H9 (cell line): ENCODE measurements around the gene PDCD11. TPM values are rescaled to one million over a fixed set of nuclear protein-coding genes. Genes with fewer than 3 reads are reported as not detected.
A peak's percentile ranks its signal among the peaks of the same experiment; 100 is the strongest.

Source experiments
- DNase-seq: peaks from one replicate; pipeline ENCODE4 v3.0.0-alpha.2; 2017
- H2AFZ ChIP-seq: one replicate; pipeline ENCODE4 v1.6.1; 2013; ENCODE audit warnings: mild to moderate bottlenecking, low read length, control low read depth, moderate library complexity
- H2AK5ac ChIP-seq: 2 replicates; pipeline ENCODE4 v1.6.1; 2013; ENCODE audit warnings: low read length, control low read depth, mixed read lengths; ENCODE audit not compliant: insufficient read length
- H2BK120ac ChIP-seq: one replicate; pipeline ENCODE4 v1.6.1; 2013; ENCODE audit warnings: low read depth, mild to moderate bottlenecking, low read length, control low read depth, inconsistent platforms; ENCODE audit not compliant: poor library complexity, severe bottlenecking
- H2BK12ac ChIP-seq: 2 replicates; pipeline ENCODE4 v1.6.1; 2013; ENCODE audit warnings: low read length, control low read depth, mixed read lengths, low read depth; ENCODE audit not compliant: insufficient read length
- H2BK15ac ChIP-seq: 2 replicates; pipeline ENCODE4 v1.6.1; 2013; ENCODE audit warnings: low read depth, low read length, control low read depth
- H2BK20ac ChIP-seq: one replicate; pipeline ENCODE4 v1.6.1; 2013; ENCODE audit warnings: low read depth, mild to moderate bottlenecking, low read length, control low read depth, inconsistent platforms; ENCODE audit not compliant: poor library complexity, severe bottlenecking
- H2BK5ac ChIP-seq: 2 replicates; pipeline ENCODE4 v1.6.1; 2013; ENCODE audit warnings: low read length, control low read depth, mixed read lengths; ENCODE audit not compliant: insufficient read length
- H3K14ac ChIP-seq: 2 replicates; pipeline ENCODE4 v1.6.1; 2013; ENCODE audit warnings: low read length, control low read depth; ENCODE audit not compliant: insufficient read depth
- H3K18ac ChIP-seq: 2 replicates; pipeline ENCODE4 v1.6.1; 2013; ENCODE audit warnings: low read depth, mild to moderate bottlenecking, mixed read lengths, low read length, control low read depth; ENCODE audit not compliant: insufficient read length
- H3K23ac ChIP-seq: 2 replicates; pipeline ENCODE4 v1.6.1; 2013; ENCODE audit warnings: low read length, control low read depth, mixed read lengths, low read depth; ENCODE audit not compliant: insufficient read length
- H3K23me2 ChIP-seq: 2 replicates; pipeline ENCODE4 v1.6.1; 2013; ENCODE audit warnings: low read depth, mild to moderate bottlenecking, mixed read lengths, low read length, control low read depth; ENCODE audit not compliant: insufficient read length, poor library complexity, severe bottlenecking
- H3K27ac ChIP-seq: 2 replicates; pipeline ENCODE4 v1.5.1; 2013; ENCODE audit warnings: low read length, control low read depth, mixed read lengths, low read depth; ENCODE audit not compliant: insufficient read length
- H3K27me3 ChIP-seq: 2 replicates; pipeline ENCODE4 v1.6.1; 2013; ENCODE audit warnings: low read length, control low read depth, inconsistent platforms; ENCODE audit not compliant: insufficient read depth
- H3K4ac ChIP-seq: 2 replicates; pipeline ENCODE4 v1.6.1; 2013; ENCODE audit warnings: low read depth, mild to moderate bottlenecking, control low read depth, inconsistent platforms, low read length, moderate library complexity
- H3K4me1 ChIP-seq: 2 replicates; pipeline ENCODE4 v1.6.1; 2013; ENCODE audit warnings: low read length, control low read depth, inconsistent platforms; ENCODE audit not compliant: insufficient read depth
- H3K4me2 ChIP-seq: 2 replicates; pipeline ENCODE4 v1.6.1; 2013; ENCODE audit warnings: low read length, control low read depth, mixed read lengths; ENCODE audit not compliant: insufficient read length, insufficient read depth
- H3K56ac ChIP-seq: 2 replicates; pipeline ENCODE4 v1.6.1; 2013; ENCODE audit warnings: low read depth, mild to moderate bottlenecking, mixed read lengths, low read length, control low read depth; ENCODE audit not compliant: insufficient read length
- H3K79me1 ChIP-seq: 2 replicates; pipeline ENCODE4 v1.6.1; 2013; ENCODE audit warnings: low read depth, mild to moderate bottlenecking, moderate library complexity, low read length, control low read depth, inconsistent platforms; ENCODE audit not compliant: insufficient read depth, poor library complexity, severe bottlenecking
- H3K79me2 ChIP-seq: 2 replicates; pipeline ENCODE4 v1.6.1; 2013; ENCODE audit warnings: low read length, control low read depth, inconsistent platforms; ENCODE audit not compliant: insufficient read depth
- H3K9ac ChIP-seq: 2 replicates; pipeline ENCODE4 v1.6.1; 2013; ENCODE audit warnings: low read length, control low read depth, mixed read lengths; ENCODE audit not compliant: insufficient read length; ENCODE audit errors: extremely low read depth
- H3K9me3 ChIP-seq: one replicate; pipeline ENCODE4 v1.6.1; 2013; ENCODE audit warnings: low read depth, low read length, inconsistent platforms; ENCODE audit not compliant: control insufficient read depth
- H3T11ph ChIP-seq: one replicate; pipeline ENCODE4 v1.6.1; 2013; ENCODE audit warnings: mild to moderate bottlenecking, low read length, control low read depth, inconsistent platforms
- H4K20me1 ChIP-seq: one replicate; pipeline ENCODE4 v1.6.1; 2013; ENCODE audit not compliant: control insufficient read depth, insufficient read length, insufficient read depth
- H4K5ac ChIP-seq: 2 replicates; pipeline ENCODE4 v1.6.1; 2013; ENCODE audit warnings: low read depth, mild to moderate bottlenecking, mixed read lengths, low read length, control low read depth; ENCODE audit not compliant: insufficient read length
- H4K8ac ChIP-seq: replicated peaks from 2 replicates; pipeline ENCODE4 v1.6.1; 2013; ENCODE audit warnings: low read length, control low read depth, mixed read lengths, low read depth; ENCODE audit not compliant: insufficient read length
- H4K91ac ChIP-seq: 2 replicates; pipeline ENCODE4 v1.6.1; 2013; ENCODE audit warnings: low read depth, mild to moderate bottlenecking, moderate library complexity, mixed read lengths, low read length, control low read depth; ENCODE audit not compliant: insufficient read length
- H3K27ac Mint-ChIP-seq, 3 experiments: 2 replicates in 2 of 3; 3 replicates in 1 of 3; pipeline ENCODE4 v1.8.0; 2020 to 2021; ENCODE audit warnings: mixed read lengths in 3 of 3, mild to moderate bottlenecking in 1 of 3, moderate library complexity in 1 of 3
- H3K27me3 Mint-ChIP-seq: 2 replicates; pipeline ENCODE4 v1.8.0; 2021; ENCODE audit warnings: low read depth, mild to moderate bottlenecking, moderate library complexity, mixed read lengths
- H3K36me3 Mint-ChIP-seq, 3 experiments: 2 replicates in 2 of 3; 3 replicates in 1 of 3; pipeline ENCODE4 v1.8.0; 2020 to 2021; ENCODE audit warnings: low read depth in 3 of 3, mixed read lengths in 3 of 3; ENCODE audit not compliant: insufficient read depth in 1 of 3
- H3K4me1 Mint-ChIP-seq, 2 experiments: 2 replicates each; pipeline ENCODE4 v1.8.0; 2020; ENCODE audit warnings: mixed read lengths in 2 of 2
- H3K4me3 Mint-ChIP-seq, 2 experiments: 2 replicates in 1 of 2; 3 replicates in 1 of 2; pipeline ENCODE4 v1.8.0; 2020 to 2021; ENCODE audit warnings: mild to moderate bottlenecking in 2 of 2, mixed read lengths in 2 of 2, moderate library complexity in 1 of 2
- H3K9me3 Mint-ChIP-seq, 2 experiments: 2 replicates in 1 of 2; 3 replicates in 1 of 2; pipeline ENCODE4 v1.8.0; 2020; ENCODE audit warnings: mild to moderate bottlenecking in 2 of 2, mixed read lengths in 2 of 2, moderate library complexity in 1 of 2
- CTCF ChIP-seq: fragments of 200-600 bp; sonication (generic); conservative IDR thresholded peaks from 3 replicates; pipeline ENCODE4 v1.8.0; 2021; ENCODE audit warnings: antibody characterized with exemption, mild to moderate bottlenecking
- WGBS: extraction: QIAGEN DNeasy Blood & Tissue Kit; methylation state at CpG from one replicate; pipeline ENCODE4 v1.1.7; 2013; ENCODE audit warnings: missing lambda C conversion rate, low lambda C conversion rate, mixed read lengths; ENCODE audit not compliant: insufficient read length; ENCODE audit errors: extremely low coverage; 5-methylcytosine and 5-hydroxymethylcytosine counted together
- microRNA-seq: library from miRNA; unstranded; fragments of <30 nt; microRNA quantifications from one replicate; pipeline ENCODE4, GENCODE V29; 2020; ENCODE audit warnings: borderline microRNAs expressed
- total RNA-seq: library from RNA; stranded (reverse); gene quantifications from 2 replicates; pipeline ENCODE4 v1.2.1, GENCODE V29; 2021

The PDCD11 gene
- total RNA-seq, 1 experiment from 2014 or later = 99.5 TPM

- Histone ChIP-seq H3K4ac (no peak overlapping the region), H3K56ac (no peak overlapping the region), H3K27me3 (peaks cover 10% of the 10 kb centered on the region; the same call in 1 of the 2 replicates), H3K23ac (no peak overlapping the region), H4K20me1 (no peaks in the 10 kb centered on the region), H2AFZ (no peak overlapping the region), H4K8ac (no peak overlapping the region), H2BK120ac (no peak overlapping the region), H4K91ac (no peak overlapping the region), H2BK12ac (no peak overlapping the region), H3K79me2 (no peaks in the 10 kb centered on the region), H3K9me3 (no peaks in the 10 kb centered on the region), H3K4me1 (no peaks in the 10 kb centered on the region; the same call in 1 of the 2 replicates), H4K5ac (no peak overlapping the region), H3K79me1 (no peaks in the 10 kb centered on the region), H2BK15ac (no peak overlapping the region), H2BK5ac (no peak overlapping the region), H3T11ph (no peak overlapping the region), H3K14ac (no peak overlapping the region), H3K4me2 (no peak overlapping the region), H3K23me2 (peaks cover 4% of the 10 kb centered on the region), H2AK5ac (no peak overlapping the region), H3K9ac (no peak overlapping the region), H3K18ac (no peak overlapping the region), H3K27ac (no peak overlapping the region), H2BK20ac (no peak overlapping the region)
- Mint-ChIP-seq H3K36me3 (no peaks in the 10 kb centered on the region), H3K9me3 (no peaks in the 10 kb centered on the region), H3K27me3 (peaks cover 74% of the 10 kb centered on the region), H3K27ac (no peak overlapping the region), H3K4me3 (peak overlapping the region; percentile 35 to 74; a peak in 3 of 5 replicates), H3K4me1 (peaks cover 23 to 26% of the 10 kb centered on the region in 2 experiments)
- TF ChIP-seq CTCF = no peak
- no peak for DNase-seq
- no CpG with 5 or more reads among the region's 3 CpGs for WGBS
These were observed 98.9 kb downstream of the PDCD11 start for GRCh38 chr10:103495321-103495720.

Small RNAs within 50 kb of the gene (microRNA-seq; reads per million reads assigned to microRNA genes)
- 351 reads per million, percentile 86 among the genes with 10 or more reads in this experiment for gene MIR1307

Other genes starting within 250 kb of the PDCD11 start
- gene NT5C2, start 203.4 kb upstream of the PDCD11 start, total RNA-seq = 64.4 and 69.6 TPM in 2 replicates
- 0.13 TPM in 1 of 2 replicates, not detected in the other for gene RPEL1, start 150.7 kb upstream of the PDCD11 start, total RNA-seq
- gene INA, start 119.5 kb upstream of the PDCD11 start, total RNA-seq = 14.0 and 14.3 TPM in 2 replicates
- gene PCGF6, start 45.5 kb upstream of the PDCD11 start, total RNA-seq = 23.5 and 24.4 TPM in 2 replicates
- gene TAF5, start 28.6 kb upstream of the PDCD11 start, total RNA-seq = 8.3 and 8.5 TPM in 2 replicates
- 335 and 338 TPM in 2 replicates for gene ATP5MK, start 151 bp upstream of the PDCD11 start, total RNA-seq
- gene CALHM2, start 55.7 kb downstream of the PDCD11 start, total RNA-seq = not detected in 2 replicates
- 0.07 and 0.13 TPM in 2 replicates for gene CALHM1, start 62.3 kb downstream of the PDCD11 start, total RNA-seq
- not detected in 2 replicates for gene CALHM3, start 82.6 kb downstream of the PDCD11 start, total RNA-seq
- gene NEURL1, start 97.1 kb downstream of the PDCD11 start, total RNA-seq = 0.92 and 1.2 TPM in 2 replicates